OCI-LY3 (cell line): ENCODE data around the gene PGF.
"Not testable (repeated sequence)": the region's sequence is repeated elsewhere in the genome, so short reads cannot be mapped to it uniquely, and the experiment has no call there.

Source experiments
- EZH2phosphoT487 ChIP-seq: fragments of 200-600 bp; shearing (Covaris generic); IDR thresholded peaks from 2 replicates; pipeline ENCODE4 v1.6.1; 2018; ENCODE audit warnings: antibody characterized with exemption, mixed run types, low read depth
- TF ChIP-seq, protein P1 (sequence below): fragments of 200-600, 300-600 bp; sonication (generic); IDR thresholded peaks from 2 replicates; pipeline ENCODE4 v1.5.1; 2014; ENCODE audit warnings: antibody characterized with exemption, low read length, low read depth

DNA sequence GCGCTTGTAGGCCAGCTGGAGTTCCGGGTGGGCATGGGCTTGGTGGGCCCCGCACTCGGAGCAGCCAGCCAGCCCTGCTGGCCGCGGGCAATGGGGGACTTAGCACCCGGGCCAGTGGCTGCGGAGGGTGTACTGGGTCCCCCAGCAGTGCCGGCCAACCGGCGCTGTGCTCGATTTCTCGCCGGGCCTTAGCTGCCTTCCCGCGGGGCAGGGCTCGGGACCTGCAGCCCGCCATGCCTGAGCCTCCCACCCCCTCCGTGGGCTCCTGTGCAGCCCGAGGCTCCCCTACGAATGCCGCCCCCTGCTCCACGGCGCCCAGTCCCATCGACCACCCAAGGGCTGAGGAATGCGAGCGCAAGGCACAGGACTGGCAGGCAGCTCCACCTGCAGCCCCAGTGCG is 38.8 kb upstream of the PGF start:
- not testable (repeated sequence) for TF ChIP-seq EZH2phosphoT487
- TF ChIP-seq, protein P1, sequence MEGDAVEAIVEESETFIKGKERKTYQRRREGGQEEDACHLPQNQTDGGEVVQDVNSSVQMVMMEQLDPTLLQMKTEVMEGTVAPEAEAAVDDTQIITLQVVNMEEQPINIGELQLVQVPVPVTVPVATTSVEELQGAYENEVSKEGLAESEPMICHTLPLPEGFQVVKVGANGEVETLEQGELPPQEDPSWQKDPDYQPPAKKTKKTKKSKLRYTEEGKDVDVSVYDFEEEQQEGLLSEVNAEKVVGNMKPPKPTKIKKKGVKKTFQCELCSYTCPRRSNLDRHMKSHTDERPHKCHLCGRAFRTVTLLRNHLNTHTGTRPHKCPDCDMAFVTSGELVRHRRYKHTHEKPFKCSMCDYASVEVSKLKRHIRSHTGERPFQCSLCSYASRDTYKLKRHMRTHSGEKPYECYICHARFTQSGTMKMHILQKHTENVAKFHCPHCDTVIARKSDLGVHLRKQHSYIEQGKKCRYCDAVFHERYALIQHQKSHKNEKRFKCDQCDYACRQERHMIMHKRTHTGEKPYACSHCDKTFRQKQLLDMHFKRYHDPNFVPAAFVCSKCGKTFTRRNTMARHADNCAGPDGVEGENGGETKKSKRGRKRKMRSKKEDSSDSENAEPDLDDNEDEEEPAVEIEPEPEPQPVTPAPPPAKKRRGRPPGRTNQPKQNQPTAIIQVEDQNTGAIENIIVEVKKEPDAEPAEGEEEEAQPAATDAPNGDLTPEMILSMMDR: not testable (repeated sequence)
